Endothelial cell of umbilical vein (primary cell): ENCODE measurements around the gene FRMD5. TPM values are rescaled to one million over a fixed set of nuclear protein-coding genes. Genes with fewer than 3 reads are reported as not detected.

Experiments used
- BruUV-seq: library from RNA; stranded (reverse); fragments of 400-500 nt; replicated peaks from 2 replicates; lab custom pipeline; 2021; lab: Mats Ljungman, UMichigan
- CTCF ChIA-PET: fragments of 300-600, 350-600 bp; sonication (Branson Sonifier 250); formaldehyde crosslinking; loops from one replicate; lab custom pipeline; 2021; ENCODE audit warnings: antibody characterized with exemption, inconsistent platforms; lab: Charles Lee
- POLR2A ChIA-PET: fragments of 300-600, 350-600 bp; sonication (Branson Sonifier 250); formaldehyde crosslinking; loops from one replicate; lab custom pipeline; 2021; ENCODE audit warnings: antibody characterized with exemption, inconsistent platforms; lab: Charles Lee
- DNase-seq: peaks from one replicate; pipeline ENCODE4 v3.0.0-alpha.2; 2011; ENCODE audit warnings: low read depth, low spot score
- FAIRE-seq: peaks from 2 replicates; lab custom pipeline; 2011; peaks lifted over from hg19 to GRCh38; lab: Jason Lieb, UNC
- H2AFZ ChIP-seq: 2 replicates; pipeline ENCODE4 v1.6.0; 2012; ENCODE audit warnings: low read depth, low read length, control low read depth, inconsistent platforms
- H3K27ac ChIP-seq: 2 replicates; pipeline ENCODE4 v1.5.1; 2011; ENCODE audit warnings: low read depth, mild to moderate bottlenecking, control low read depth, low read length, moderate library complexity; ENCODE audit not compliant: insufficient read depth
- H3K27me3 ChIP-seq, 2 experiments: 2 replicates each; pipeline versions ENCODE4 v1.6.0 to v1.6.1; 2011; ENCODE audit warnings: low read length in 2 of 2, mixed read lengths in 1 of 2; ENCODE audit not compliant: control insufficient read depth in 2 of 2, insufficient read depth in 2 of 2
- H3K36me3 ChIP-seq, 2 experiments: 2 replicates in 1 of 2; 3 replicates in 1 of 2; pipeline ENCODE4 v1.5.1; 2011; ENCODE audit warnings: low read length in 2 of 2, mild to moderate bottlenecking in 1 of 2, moderate library complexity in 1 of 2; ENCODE audit not compliant: control insufficient read depth in 2 of 2, insufficient read depth in 2 of 2; ENCODE audit errors: extremely low read depth in 1 of 2
- H3K4me1 ChIP-seq: 3 replicates; pipeline ENCODE4 v1.5.1; 2011; ENCODE audit warnings: mild to moderate bottlenecking, low read length; ENCODE audit not compliant: control insufficient read depth, insufficient read depth; ENCODE audit errors: extremely low read depth
- H3K4me2 ChIP-seq: 2 replicates; pipeline ENCODE4 v1.6.1; 2011; ENCODE audit warnings: low read length, control low read depth, mixed read lengths; ENCODE audit not compliant: insufficient read depth
- H3K4me3 ChIP-seq, 3 experiments: fragments of 200-600 bp in 1 of 3; sonication (generic), shearing (Covaris generic) in 1 of 3; replicated peaks in 1 of 3; 2 replicates each; pipeline ENCODE4 v1.5.1; 2011 to 2016; ENCODE audit warnings: control low read depth in 3 of 3, low read length in 3 of 3, mild to moderate bottlenecking in 2 of 3, inconsistent platforms in 1 of 3, low read depth in 1 of 3, moderate library complexity in 1 of 3; ENCODE audit not compliant: insufficient read depth in 1 of 3
- H3K79me2 ChIP-seq: 2 replicates; pipeline ENCODE4 v1.6.0; 2012; ENCODE audit warnings: low read length, inconsistent platforms; ENCODE audit not compliant: control insufficient read depth, insufficient read depth
- H3K9ac ChIP-seq: replicated peaks from 2 replicates; pipeline ENCODE3; 2011; ENCODE audit warnings: low read length, control low read depth; ENCODE audit not compliant: insufficient read depth; ENCODE audit errors: extremely low read depth
- H3K9me1 ChIP-seq: replicated peaks from 3 replicates; pipeline ENCODE4 v1.6.0; 2011; ENCODE audit warnings: mild to moderate bottlenecking, low read length; ENCODE audit not compliant: control insufficient read depth, insufficient read depth; ENCODE audit errors: extremely low read depth
- H3K9me3 ChIP-seq: replicated peaks from 2 replicates; pipeline ENCODE4 v1.5.1; 2012; ENCODE audit warnings: low read length, inconsistent platforms; ENCODE audit not compliant: control insufficient read depth, insufficient read depth
- H4K20me1 ChIP-seq: replicated peaks from 2 replicates; pipeline ENCODE3; 2011; ENCODE audit warnings: mild to moderate bottlenecking, low read length; ENCODE audit not compliant: control insufficient read depth, insufficient read depth; ENCODE audit errors: extremely low read depth
- EZH2 ChIP-seq: IDR thresholded peaks from 2 replicates; pipeline ENCODE4 v1.6.1; 2012; ENCODE audit warnings: borderline replicate concordance, low read depth, mild to moderate bottlenecking, moderate library complexity, low read length, inconsistent platforms; ENCODE audit not compliant: severe bottlenecking
- FOS ChIP-seq: IDR thresholded peaks from 2 replicates; pipeline ENCODE4 v1.6.1; 2011; ENCODE audit warnings: mild to moderate bottlenecking, low read length, moderate library complexity, borderline replicate concordance; ENCODE audit not compliant: insufficient read depth
- GATA2 ChIP-seq: IDR thresholded peaks from 2 replicates; pipeline ENCODE4 v1.7.0; 2011; ENCODE audit warnings: low read depth, mild to moderate bottlenecking, moderate library complexity, mixed read lengths, low read length; ENCODE audit not compliant: insufficient read length, insufficient read depth
- JUN ChIP-seq: IDR thresholded peaks from 2 replicates; pipeline ENCODE4 v1.6.1; 2011; ENCODE audit warnings: borderline replicate concordance, low read depth; ENCODE audit not compliant: insufficient read length, insufficient read depth
- MYC ChIP-seq: IDR thresholded peaks from one replicate; pipeline ENCODE4 v1.6.1; 2011; ENCODE audit warnings: mild to moderate bottlenecking, low read depth, low read length
- POLR2A ChIP-seq: IDR thresholded peaks from 2 replicates; pipeline ENCODE4 v1.6.1; 2012; ENCODE audit warnings: low read depth, mild to moderate bottlenecking, control low read depth, low read length
- POLR2AphosphoS5 ChIP-seq: IDR thresholded peaks from 2 replicates; pipeline ENCODE4 v1.6.1; 2012; ENCODE audit warnings: low read depth, mild to moderate bottlenecking, control low read depth, low read length, moderate library complexity; ENCODE audit not compliant: insufficient read depth
- dilution Hi-C: fragments of 300-500 bp; cut with MboI; formaldehyde crosslinking; loops from one replicate; pipeline ENCODE4 v1.15.0; 2019; ENCODE audit warnings: low sequenced_read_pairs; ENCODE audit not compliant: extremely low pct_ligation_motif_present
- intact Hi-C: fragments of 100-400 bp; cut with micrococcal nuclease; formaldehyde crosslinking; loops from one replicate; pipeline ENCODE4 v1.10.0; 2022
- polyA plus RNA-seq, 4 experiments: library from polyadenylated mRNA; depleted of rRNA in 3 of 4; stranded (reverse) in 3 of 4; unstranded in 1 of 4; fragments of >200 nt; gene quantifications; 2 replicates each; pipeline versions ENCODE4 v1.2.1 to v1.2.3, GENCODE V29; 2011 to 2012; ENCODE audit warnings: missing spikeins in 1 of 4
- total RNA-seq: library from RNA; stranded (reverse); gene quantifications from 2 replicates; pipeline ENCODE4 v1.2.3, GENCODE V29; 2021
- TF ChIP-seq, protein P1 (sequence below): IDR thresholded peaks from 2 replicates; pipeline ENCODE4 v1.6.1; 2011; ENCODE audit not compliant: insufficient read depth, insufficient read length
- TF ChIP-seq, protein P2 (sequence below), 2 donors: IDR thresholded peaks; 1 replicate in 1 of 2; 2 replicates in 1 of 2; pipeline ENCODE4 v1.5.1; 2011; ENCODE audit warnings: low read length in 2 of 2, mild to moderate bottlenecking in 2 of 2, moderate library complexity in 2 of 2, control low read depth in 1 of 2, inconsistent platforms in 1 of 2, low read depth in 1 of 2; ENCODE audit not compliant: insufficient read depth in 1 of 2; ENCODE audit errors: extremely low read depth in 1 of 2

FRMD5 gene
- total and polyA plus RNA-seq, 2 donors (not counting 3 experiments of a cell fraction or from before 2014, with no cell fraction given), result 16.7 to 20.2 TPM

DNA sequence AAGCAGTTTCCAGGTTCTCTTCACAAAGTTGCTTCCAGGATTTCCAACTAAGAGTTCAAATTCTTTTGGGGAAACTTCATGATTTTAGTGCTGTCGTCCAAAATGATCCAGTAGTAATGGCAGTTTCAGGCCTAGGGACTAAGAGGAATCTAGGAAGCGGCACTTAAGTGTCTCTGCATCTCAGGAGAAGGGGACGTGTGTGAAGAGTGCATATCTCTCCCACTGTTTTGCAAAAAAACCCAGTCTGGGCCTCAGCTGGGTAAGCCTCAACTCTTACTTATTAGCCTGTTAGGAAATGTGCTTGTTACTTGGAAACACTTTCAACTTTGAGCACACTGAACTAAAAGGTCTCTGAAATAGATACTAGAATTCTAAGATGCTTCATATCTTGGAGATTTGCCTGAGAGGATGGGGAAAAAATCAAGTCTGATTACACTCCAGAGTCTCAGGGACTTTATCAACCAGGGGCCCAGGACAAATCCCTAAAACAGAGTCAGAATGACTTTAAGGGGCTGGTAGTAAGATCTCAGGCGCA lies 286.5 kb downstream of the FRMD5 start:
- Histone ChIP-seq H3K36me3 (peaks cover 4 to 5% of the 10 kb centered on the region in 2 experiments), H3K9ac (no peak overlapping the region), H3K27ac (no peak overlapping the region), H2AFZ (no peak overlapping the region), H4K20me1 (no peaks in the 10 kb centered on the region), H3K4me2 (no peak overlapping the region), H3K4me1 (peaks cover 30% of the 10 kb centered on the region), H3K79me2 (no peaks in the 10 kb centered on the region), H3K9me3 (no peaks in the 10 kb centered on the region), H3K27me3 (no peaks in the 10 kb centered on the region), H3K4me3 (no peak overlapping the region), H3K9me1 (no peaks in the 10 kb centered on the region)
- ChIA-PET CTCF (no interaction called here), POLR2A (no interaction called here)
- dilution Hi-C loops, result no loop called here
- TF ChIP-seq MYC, result no peak
- TF ChIP-seq, protein P1, sequence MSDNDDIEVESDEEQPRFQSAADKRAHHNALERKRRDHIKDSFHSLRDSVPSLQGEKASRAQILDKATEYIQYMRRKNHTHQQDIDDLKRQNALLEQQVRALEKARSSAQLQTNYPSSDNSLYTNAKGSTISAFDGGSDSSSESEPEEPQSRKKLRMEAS, result no peak
- no peak for TF ChIP-seq POLR2A
- TF ChIP-seq JUN, result no peak
- TF ChIP-seq EZH2, result no peak
- no peak for TF ChIP-seq FOS
- TF ChIP-seq, protein P2, sequence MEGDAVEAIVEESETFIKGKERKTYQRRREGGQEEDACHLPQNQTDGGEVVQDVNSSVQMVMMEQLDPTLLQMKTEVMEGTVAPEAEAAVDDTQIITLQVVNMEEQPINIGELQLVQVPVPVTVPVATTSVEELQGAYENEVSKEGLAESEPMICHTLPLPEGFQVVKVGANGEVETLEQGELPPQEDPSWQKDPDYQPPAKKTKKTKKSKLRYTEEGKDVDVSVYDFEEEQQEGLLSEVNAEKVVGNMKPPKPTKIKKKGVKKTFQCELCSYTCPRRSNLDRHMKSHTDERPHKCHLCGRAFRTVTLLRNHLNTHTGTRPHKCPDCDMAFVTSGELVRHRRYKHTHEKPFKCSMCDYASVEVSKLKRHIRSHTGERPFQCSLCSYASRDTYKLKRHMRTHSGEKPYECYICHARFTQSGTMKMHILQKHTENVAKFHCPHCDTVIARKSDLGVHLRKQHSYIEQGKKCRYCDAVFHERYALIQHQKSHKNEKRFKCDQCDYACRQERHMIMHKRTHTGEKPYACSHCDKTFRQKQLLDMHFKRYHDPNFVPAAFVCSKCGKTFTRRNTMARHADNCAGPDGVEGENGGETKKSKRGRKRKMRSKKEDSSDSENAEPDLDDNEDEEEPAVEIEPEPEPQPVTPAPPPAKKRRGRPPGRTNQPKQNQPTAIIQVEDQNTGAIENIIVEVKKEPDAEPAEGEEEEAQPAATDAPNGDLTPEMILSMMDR (IDR thresholded peaks at IDR 0.05; ENCODE audit: extremely low read depth in 1 of 2, insufficient read depth in 1 of 2, low read depth in 1 of 2, low read length in 2 of 2), result no peak
- no peak for TF ChIP-seq GATA2
- no peak for TF ChIP-seq POLR2AphosphoS5
- DNase-seq (no peak), FAIRE-seq (no peak)
- BruUV-seq, result no TSS peak
- intact Hi-C loops, result no loop called here
